SK-N-SH (cell line): ENCODE measurements around the gene BCAR1.

Experiments used
- EZH2phosphoT487 ChIP-seq: fragments of 200-600 bp; sonication (generic); IDR thresholded peaks from 2 replicates; pipeline ENCODE4 v1.6.1; 2017; ENCODE audit warnings: low read depth, mixed run types, mild to moderate bottlenecking, antibody characterized with exemption, moderate library complexity, borderline replicate concordance
- NRF1 ChIP-seq: IDR thresholded peaks from 2 replicates; pipeline ENCODE4 v1.6.1; 2012; ENCODE audit warnings: low read depth, mild to moderate bottlenecking, low read length
- POLR2AphosphoS5 ChIP-seq: IDR thresholded peaks from 2 replicates; pipeline ENCODE4 v1.6.1; 2012; ENCODE audit warnings: low read depth, low read length
- RAD21 ChIP-seq: IDR thresholded peaks from 2 replicates; pipeline ENCODE4 v1.6.1; 2012; ENCODE audit warnings: mild to moderate bottlenecking, low read length
- TAF1 ChIP-seq: IDR thresholded peaks from 2 replicates; pipeline ENCODE4 v1.6.1; 2012; ENCODE audit warnings: low read depth, mild to moderate bottlenecking, low read length, moderate library complexity, borderline replicate concordance
- TF ChIP-seq, protein P1 (sequence below): fragments of 200-600 bp; sonication (generic); IDR thresholded peaks from 2 replicates; pipeline ENCODE4 v1.6.1; 2017; ENCODE audit warnings: antibody characterized with exemption, mild to moderate bottlenecking, moderate library complexity
- TF ChIP-seq, protein P2 (sequence below): IDR thresholded peaks from 2 replicates; pipeline ENCODE4; 2012
- TF ChIP-seq, protein P3 (sequence below): IDR thresholded peaks from 2 replicates; pipeline ENCODE4 v1.4.0; 2012; ENCODE audit warnings: low read depth

DNA sequence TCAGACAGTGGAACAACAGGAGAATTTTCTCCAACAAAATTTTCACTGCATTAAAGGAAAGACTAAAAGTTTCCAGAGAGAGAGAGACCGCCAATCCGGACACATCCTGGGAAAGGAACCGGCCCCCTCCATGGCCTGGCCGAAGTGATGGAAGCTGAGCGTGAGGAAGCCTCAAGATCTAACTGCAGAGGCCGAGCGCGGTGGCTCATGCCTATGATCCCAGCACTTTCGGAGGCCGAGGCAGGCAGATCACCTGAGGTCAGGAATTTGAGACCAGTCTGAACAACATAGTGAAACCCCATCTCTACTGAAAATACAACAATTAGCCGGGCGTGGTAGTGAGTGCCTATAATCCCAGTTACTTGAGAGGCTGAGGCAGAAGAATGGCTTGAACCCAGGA lies 48.3 kb downstream of the BCAR1 start:
- TF ChIP-seq, protein P1, sequence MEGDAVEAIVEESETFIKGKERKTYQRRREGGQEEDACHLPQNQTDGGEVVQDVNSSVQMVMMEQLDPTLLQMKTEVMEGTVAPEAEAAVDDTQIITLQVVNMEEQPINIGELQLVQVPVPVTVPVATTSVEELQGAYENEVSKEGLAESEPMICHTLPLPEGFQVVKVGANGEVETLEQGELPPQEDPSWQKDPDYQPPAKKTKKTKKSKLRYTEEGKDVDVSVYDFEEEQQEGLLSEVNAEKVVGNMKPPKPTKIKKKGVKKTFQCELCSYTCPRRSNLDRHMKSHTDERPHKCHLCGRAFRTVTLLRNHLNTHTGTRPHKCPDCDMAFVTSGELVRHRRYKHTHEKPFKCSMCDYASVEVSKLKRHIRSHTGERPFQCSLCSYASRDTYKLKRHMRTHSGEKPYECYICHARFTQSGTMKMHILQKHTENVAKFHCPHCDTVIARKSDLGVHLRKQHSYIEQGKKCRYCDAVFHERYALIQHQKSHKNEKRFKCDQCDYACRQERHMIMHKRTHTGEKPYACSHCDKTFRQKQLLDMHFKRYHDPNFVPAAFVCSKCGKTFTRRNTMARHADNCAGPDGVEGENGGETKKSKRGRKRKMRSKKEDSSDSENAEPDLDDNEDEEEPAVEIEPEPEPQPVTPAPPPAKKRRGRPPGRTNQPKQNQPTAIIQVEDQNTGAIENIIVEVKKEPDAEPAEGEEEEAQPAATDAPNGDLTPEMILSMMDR = no peak
- TF ChIP-seq POLR2AphosphoS5 = no peak
- TF ChIP-seq, protein P2, sequence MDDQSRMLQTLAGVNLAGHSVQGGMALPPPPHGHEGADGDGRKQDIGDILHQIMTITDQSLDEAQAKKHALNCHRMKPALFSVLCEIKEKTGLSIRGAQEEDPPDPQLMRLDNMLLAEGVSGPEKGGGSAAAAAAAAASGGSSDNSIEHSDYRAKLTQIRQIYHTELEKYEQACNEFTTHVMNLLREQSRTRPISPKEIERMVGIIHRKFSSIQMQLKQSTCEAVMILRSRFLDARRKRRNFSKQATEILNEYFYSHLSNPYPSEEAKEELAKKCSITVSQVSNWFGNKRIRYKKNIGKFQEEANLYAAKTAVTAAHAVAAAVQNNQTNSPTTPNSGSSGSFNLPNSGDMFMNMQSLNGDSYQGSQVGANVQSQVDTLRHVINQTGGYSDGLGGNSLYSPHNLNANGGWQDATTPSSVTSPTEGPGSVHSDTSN = no peak
- no peak for TF ChIP-seq RAD21
- TF ChIP-seq TAF1 = no peak
- no peak for TF ChIP-seq EZH2phosphoT487
- TF ChIP-seq, protein P3, sequence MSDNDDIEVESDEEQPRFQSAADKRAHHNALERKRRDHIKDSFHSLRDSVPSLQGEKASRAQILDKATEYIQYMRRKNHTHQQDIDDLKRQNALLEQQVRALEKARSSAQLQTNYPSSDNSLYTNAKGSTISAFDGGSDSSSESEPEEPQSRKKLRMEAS = no peak
- TF ChIP-seq NRF1 = no peak
